ENCODE data around the gene DRICH1.

DNA sequence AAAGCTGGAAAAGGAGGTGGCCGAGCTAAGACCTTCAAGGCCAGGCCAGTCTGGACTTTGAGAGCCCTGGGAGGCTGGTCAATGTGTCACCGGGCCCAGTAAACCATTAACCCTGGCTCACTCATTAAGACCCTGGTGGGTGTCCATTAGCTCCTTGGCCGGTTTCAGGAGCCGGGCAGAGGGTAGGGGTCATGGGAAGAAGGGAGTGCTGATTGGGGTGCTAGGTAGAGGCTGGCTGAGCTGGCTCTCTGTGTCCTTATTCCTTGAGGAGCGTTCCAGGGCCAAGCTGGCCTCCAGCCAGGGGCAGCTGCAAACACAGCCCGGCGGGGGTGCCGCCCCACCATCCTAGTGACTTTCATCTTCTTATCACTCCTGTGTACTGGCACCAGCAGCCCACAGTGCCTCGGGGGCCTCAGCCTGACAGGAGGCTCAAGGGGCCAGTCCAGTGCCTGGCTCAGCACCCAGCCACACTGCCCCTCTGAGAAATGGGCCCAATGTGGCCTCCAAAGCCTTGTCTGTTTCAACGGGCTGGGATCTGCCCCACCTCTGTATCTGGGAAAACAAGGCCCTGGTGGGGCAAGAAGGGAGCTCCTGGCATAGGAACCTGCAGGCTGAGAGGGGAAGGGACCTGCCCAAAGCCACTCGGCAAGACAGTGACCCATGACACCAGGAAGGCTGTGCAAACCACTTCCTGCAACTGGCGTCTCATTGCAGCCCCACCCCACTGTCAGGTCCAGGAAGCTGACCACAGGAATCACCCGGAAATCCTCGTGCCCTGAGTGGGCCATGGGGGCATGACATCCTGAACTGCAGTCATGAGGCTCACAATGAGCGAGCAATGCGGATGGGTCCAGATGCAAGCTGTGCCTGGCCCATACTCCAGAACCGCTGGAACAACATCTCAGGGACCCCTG is 43.6 kb upstream of the DRICH1 start:
- TF ChIP-seq, protein P1, sequence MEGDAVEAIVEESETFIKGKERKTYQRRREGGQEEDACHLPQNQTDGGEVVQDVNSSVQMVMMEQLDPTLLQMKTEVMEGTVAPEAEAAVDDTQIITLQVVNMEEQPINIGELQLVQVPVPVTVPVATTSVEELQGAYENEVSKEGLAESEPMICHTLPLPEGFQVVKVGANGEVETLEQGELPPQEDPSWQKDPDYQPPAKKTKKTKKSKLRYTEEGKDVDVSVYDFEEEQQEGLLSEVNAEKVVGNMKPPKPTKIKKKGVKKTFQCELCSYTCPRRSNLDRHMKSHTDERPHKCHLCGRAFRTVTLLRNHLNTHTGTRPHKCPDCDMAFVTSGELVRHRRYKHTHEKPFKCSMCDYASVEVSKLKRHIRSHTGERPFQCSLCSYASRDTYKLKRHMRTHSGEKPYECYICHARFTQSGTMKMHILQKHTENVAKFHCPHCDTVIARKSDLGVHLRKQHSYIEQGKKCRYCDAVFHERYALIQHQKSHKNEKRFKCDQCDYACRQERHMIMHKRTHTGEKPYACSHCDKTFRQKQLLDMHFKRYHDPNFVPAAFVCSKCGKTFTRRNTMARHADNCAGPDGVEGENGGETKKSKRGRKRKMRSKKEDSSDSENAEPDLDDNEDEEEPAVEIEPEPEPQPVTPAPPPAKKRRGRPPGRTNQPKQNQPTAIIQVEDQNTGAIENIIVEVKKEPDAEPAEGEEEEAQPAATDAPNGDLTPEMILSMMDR (IDR thresholded peaks at IDR 0.05), result no peak
- no peak for TF ChIP-seq EP300 (IDR thresholded peaks at IDR 0.05)
- TF ChIP-seq POLR2A (IDR thresholded peaks at IDR 0.05), result no peak
